LoVo (cell line): ENCODE results near the gene METRN.

Experiments used
- DNase-seq: peaks from one replicate; pipeline ENCODE4 v3.0.0-alpha.2; 2016; ENCODE audit warnings: low spot score

METRN gene

DNA sequence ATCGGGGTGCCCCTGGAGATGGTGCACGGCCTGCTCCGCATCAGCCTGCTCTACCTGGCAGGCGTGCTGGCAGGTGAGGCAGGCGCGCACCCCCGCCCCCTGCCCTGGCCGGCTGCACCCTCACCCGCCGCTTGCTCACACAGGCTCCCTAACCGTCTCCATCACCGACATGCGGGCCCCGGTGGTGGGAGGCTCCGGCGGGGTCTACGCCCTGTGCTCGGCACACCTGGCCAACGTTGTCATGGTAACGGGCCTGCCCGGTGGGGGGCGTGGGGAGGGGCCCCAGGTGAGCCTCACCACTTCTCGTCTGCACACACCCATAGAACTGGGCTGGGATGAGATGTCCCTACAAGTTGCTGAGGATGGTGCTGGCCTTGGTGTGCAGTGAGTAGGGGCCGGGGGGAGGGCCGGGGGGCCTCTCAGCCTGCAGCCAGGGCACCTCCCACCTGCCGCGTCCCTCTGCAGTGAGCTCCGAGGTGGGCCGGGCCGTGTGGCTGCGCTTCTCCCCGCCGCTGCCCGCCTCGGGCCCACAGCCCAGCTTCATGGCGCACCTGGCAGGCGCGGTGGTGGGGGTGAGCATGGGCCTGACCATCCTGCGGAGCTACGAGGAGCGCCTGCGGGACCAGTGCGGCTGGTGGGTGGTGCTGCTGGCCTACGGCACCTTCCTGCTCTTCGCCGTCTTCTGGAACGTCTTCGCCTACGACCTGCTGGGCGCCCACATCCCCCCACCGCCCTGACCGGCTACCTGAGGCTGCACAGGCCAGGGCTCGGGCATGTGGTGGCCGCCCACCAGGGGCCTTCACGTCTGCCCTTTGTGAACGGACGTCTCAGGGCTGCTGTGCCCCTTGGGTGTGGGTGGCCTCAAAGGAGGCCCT lies 37.4 kb upstream of the METRN start:
- DNase-seq = no peak

GRCh38 chr16:678209-678857 lies 36.6 kb upstream of the METRN start:
- no peak for DNase-seq

GRCh38 chr16:678858-679813 lies 35.8 kb upstream of the METRN start:
- peak; percentile 31 for DNase-seq

DNA sequence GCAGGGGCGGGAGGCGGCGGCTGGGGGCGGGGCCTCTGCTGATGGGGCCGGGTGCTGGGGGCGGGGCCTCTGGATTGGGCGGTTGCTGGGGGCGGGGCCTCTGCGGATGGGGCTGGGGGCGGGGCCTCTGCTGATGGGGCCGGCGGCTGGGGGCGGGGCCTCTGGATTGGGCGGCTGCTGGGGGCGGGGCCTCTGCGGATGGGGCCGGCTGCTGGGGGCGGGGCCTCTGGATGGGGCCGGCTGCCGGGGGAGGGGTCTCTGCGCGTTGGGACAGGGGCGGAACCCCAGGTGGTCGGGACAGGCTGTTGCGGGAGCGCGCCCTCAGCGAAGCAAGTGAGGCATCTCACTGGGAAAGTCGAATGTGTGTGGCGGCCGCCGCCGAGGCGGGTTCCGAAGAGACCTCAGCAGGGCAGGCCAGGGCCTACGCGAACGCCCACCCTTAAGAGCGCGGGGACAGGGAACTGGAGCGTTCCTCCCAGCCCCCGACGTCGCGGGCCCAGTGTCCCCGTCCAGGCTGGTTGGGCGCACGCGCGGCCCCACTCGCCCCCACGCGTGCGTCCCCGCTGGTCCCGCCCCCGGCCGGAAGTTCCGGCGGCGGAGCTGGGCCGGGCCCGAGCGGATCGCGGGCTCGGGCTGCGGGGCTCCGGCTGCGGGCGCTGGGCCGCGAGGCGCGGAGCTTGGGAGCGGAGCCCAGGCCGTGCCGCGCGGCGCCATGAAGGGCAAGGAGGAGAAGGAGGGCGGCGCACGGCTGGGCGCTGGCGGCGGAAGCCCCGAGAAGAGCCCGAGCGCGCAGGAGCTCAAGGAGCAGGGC lies 34.9 kb upstream of the METRN start, which contains the start of gene STUB1:
TSS of gene STUB1 (plus strand) at position 597 of the 811 bp plus-strand sequence. CDS start at position 713, 116 bp downstream.
- peak; percentile 84 for DNase-seq

DNA sequence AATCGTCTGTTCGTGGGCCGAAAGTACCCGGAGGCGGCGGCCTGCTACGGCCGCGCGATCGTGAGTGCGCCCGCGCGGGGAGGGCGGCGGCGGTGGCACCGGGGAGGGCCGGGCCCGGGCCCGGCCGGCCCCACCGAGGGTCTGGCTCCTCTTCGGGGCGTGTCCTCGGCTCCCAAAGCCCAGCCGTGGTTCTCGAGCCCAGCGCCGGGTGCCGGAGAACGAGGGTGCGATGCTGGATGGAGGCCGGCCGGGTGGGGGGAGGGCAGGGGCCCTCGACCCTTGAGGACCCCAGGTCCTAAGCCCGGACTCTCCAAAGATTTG lies 34.3 kb upstream of the METRN start:
- DNase-seq = no peak

DNA sequence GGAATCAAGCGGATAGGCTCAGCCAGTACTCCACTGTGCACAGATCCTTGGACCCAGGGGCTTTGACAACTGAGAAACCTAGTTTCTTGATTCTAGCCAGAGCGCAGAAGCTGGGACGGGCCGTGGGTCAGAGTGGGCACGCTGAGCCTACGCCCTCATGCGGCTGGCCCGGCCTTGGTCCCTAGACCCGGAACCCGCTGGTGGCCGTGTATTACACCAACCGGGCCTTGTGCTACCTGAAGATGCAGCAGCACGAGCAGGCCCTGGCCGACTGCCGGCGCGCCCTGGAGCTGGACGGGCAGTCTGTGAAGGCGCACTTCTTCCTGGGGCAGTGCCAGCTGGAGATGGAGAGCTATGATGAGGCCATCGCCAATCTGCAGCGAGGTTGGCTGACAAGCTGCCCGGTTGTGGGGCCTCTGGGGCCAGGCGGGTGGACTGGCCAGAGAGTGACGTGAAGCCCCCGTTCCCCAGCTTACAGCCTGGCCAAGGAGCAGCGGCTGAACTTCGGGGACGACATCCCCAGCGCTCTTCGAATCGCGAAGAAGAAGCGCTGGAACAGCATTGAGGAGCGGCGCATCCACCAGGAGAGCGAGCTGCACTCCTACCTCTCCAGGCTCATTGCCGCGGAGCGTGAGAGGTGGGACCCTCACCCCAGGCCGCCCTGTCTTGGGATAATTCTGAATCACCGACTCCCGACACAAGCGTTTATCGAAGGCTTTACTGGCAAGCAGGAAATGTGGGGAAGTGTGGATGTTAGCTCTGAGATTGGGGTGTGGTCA lies 33.8 kb upstream of the METRN start:
- peak; percentile 19 for DNase-seq

DNA sequence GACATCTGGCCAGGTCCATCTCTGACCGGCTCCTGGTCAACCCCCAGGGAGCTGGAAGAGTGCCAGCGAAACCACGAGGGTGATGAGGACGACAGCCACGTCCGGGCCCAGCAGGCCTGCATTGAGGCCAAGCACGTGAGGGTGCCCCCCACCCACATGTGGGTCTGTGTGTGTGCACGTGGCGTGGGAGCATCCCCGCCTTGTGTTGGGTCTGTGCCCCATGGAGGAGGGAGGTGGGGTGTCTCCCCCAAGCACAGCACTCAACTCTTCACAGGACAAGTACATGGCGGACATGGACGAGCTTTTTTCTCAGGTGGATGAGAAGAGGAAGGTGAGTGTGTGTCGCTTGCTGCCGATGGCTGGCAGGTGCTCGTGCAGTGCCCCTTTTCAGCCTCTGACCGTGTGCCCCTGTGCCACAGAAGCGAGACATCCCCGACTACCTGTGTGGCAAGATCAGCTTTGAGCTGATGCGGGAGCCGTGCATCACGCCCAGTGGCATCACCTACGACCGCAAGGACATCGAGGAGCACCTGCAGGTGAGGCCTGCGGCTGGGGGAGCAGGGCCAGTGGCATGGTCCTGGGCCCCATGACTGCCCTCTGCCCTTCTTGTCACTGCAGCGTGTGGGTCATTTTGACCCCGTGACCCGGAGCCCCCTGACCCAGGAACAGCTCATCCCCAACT lies 33.0 kb upstream of the METRN start:
- no peak for DNase-seq

- DNase-seq = no peak
Measured at GRCh38 chr16:682493-683395, 32.2 kb upstream of the METRN start.

DNA sequence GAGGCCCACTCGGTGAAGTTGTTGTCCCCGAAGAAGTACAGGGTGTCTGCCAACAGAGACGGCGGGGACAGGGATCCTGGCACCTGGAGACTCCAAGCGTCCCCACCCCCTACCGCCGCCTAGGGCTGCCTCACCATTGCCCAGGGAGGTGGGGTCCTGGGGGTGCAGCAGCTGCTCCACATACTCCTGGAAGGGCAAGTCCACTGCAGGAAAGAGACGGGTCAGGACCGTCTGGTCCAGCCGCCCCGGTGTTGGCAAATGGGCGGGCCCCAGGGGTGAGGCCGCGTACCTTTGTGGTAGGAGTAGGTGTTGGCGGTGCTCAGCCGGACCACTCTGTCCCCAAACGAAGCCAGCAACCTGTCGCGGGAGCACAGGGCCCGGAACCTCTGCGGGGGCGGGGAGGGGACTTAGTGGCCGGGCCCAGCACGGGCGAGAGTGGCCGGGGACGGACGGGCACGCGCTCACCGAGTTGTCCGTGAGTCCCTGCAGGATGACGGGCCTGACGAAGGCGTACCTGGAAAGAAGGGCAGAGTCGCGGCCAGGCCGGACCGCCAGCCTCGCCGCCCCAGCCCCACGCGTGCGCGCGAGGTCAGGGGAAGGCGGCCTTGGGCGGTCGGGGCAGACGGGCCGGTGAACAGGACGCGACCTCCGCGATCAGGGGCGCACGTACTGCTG lies 31.4 kb upstream of the METRN start:
- DNase-seq = no peak

DNA sequence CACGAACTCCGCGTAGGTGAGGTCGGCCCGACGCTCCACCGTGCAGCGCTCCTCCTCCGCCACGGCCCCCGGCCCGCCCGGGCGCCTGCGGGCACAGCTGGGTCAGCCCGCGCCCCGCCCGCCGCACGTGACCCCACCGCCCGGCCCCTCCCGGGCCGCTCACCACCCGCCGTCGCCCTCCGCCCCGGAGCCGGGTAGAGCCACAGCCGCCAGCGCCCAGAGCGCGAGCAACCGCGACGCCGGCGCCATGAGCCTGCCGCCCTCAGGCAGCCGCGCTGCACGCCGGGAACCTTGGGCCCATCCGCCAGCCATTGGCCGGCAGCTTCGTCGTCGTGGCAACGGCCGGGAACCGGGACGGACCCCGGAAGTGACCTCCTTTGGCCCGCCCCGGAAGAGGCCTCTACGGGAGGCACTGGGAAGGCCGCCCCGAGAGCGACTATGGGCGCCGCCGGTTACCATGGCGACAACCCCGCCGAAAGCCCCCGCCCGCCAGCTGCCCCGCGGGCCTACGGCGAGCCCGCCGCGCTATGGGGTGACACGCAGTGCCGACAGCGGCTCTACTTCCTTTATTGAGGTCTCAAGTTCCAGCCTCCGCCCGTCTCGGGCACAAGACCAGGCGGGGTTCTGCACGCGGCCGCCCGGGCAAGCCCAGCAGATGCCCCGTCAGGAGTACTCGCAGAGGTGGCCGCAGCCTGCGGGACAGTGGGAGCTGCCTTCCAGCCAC lies 30.7 kb upstream of the METRN start, which contains the start of gene JMJD8:
TSS of gene JMJD8 (minus strand) at position 264 of the 724 bp plus-strand sequence. CDS start at position 249, 15 bp downstream.
- DNase-seq = peak; percentile 96

GRCh38 chr16:684961-685696 lies 29.8 kb upstream of the METRN start:
- no peak for DNase-seq

DNA sequence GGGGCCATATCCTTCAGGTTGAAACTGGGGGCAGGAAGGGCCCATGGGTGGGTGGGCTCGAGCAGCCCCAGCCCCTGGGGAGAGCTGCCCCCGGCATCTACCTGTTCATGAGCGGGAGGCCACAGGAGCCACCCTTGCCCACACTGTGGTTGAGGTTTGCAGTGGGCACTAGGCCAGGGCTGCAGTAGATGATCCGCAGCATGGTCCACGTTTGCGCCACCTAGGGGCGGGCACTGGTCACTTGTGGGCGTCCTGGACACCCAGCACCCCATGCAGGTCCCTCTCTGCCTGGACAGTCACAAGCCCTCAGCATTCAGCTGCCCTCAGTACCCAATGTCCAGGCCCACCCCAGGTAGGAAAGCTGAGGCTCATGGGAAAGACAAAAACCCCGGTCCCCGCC lies 29.0 kb upstream of the METRN start:
- peak; percentile 49 for DNase-seq

DNA sequence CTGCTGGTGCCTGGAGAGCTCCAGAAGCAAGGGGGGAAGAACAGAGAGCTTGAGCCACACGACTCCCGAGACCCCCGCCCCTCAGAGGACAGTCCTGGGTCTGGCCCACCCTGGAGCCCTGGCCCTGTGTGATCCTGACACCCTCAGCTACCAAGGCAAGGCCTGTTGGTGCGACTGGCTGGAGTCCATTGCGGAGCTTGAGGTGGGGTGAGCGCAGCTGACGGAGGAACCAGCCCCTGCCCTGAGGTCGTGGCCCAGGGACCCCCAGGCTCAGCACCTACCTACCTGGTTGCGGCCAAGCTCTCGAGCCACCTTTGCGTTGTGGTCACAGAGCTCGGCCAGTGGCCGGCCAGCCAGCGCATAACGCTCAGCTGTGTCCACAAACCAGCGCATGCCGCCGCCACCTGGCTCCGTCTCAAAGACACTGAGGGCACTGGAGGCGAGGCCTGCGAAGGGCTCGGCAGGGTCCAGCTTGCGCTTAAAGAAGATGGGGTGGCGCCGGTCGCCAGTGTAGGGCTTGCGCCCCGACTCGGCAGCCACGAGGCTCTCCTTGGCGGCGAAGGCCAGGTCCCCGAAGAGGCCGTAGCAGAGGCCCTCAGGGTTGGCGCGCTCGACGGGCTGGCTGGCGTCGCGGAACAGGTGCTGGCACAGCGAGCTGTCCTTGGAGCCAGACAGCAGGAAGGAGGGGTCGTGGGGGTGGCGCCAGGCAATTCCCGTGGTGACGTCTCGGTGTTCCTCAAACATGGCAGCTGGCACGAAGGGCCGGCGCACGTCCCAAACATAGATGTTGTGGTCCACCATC lies 28.3 kb upstream of the METRN start:
- DNase-seq = no peak

GRCh38 chr16:687499-687898 lies 27.4 kb upstream of the METRN start:
- no peak for DNase-seq

GRCh38 chr16:689175-689897 lies 25.6 kb upstream of the METRN start:
- no peak for DNase-seq
